Measurements from ENCODE around the gene ST6GALNAC3.

Gene ST6GALNAC3

GRCh38 chr1:76070538-76070937 is 4.0 kb upstream of the ST6GALNAC3 start:
- peaks cover 5 to 6% of the 10 kb centered on the region in 2 donors for H3K4me1 ChIP-seq (ENCODE audit: control insufficient read depth in 2 of 2, insufficient read depth in 2 of 2, low read length in 2 of 2)
- H3K27ac ChIP-seq (ENCODE audit: low read depth in 2 of 2, low read length in 2 of 2), result no peak overlapping the region
- no peak overlapping the region for H3K9ac ChIP-seq (ENCODE audit: low read depth in 1 of 2, low read length in 2 of 2)
- H3K27me3 ChIP-seq (ENCODE audit: control insufficient read depth in 2 of 2, insufficient read depth in 2 of 2, low read length in 2 of 2), result no peaks in the 10 kb centered on the region
- no peaks in the 10 kb centered on the region for H3K36me3 ChIP-seq (ENCODE audit: control insufficient read depth in 2 of 2, insufficient read depth in 2 of 2, low read length in 2 of 2)
- H3K9me3 ChIP-seq (ENCODE audit: control insufficient read depth in 2 of 2, low read length in 2 of 2), result no peaks in the 10 kb centered on the region
- H3K4me3 ChIP-seq (ENCODE audit: low read length in 2 of 2), result no peak overlapping the region

- Histone ChIP-seq H3K27me3 (ENCODE audit: control insufficient read depth in 2 of 2, insufficient read depth in 2 of 2, low read length in 2 of 2) (no peaks in the 10 kb centered on the region), H3K9ac (ENCODE audit: low read depth in 1 of 2, low read length in 2 of 2) (no peak overlapping the region), H3K9me3 (ENCODE audit: control insufficient read depth in 2 of 2, low read length in 2 of 2) (no peaks in the 10 kb centered on the region), H3K27ac (ENCODE audit: low read depth in 2 of 2, low read length in 2 of 2) (no peak overlapping the region), H3K36me3 (ENCODE audit: control insufficient read depth in 2 of 2, insufficient read depth in 2 of 2, low read length in 2 of 2) (no peaks in the 10 kb centered on the region), H3K4me1 (ENCODE audit: control insufficient read depth in 2 of 2, insufficient read depth in 2 of 2, low read length in 2 of 2) (peaks cover 5 to 6% of the 10 kb centered on the region in 2 donors), H3K4me3 (ENCODE audit: low read length in 2 of 2) (no peak overlapping the region)
Measured at GRCh38 chr1:76073481-76073880, 1.1 kb upstream of the ST6GALNAC3 start.

GRCh38 chr1:76075188-76075489 is 593 bp downstream of the ST6GALNAC3 start:
- Histone ChIP-seq H3K4me3 (ENCODE audit: low read length in 2 of 2) (peak overlapping the region; percentile 81 to 84), H3K27me3 (ENCODE audit: control insufficient read depth in 2 of 2, insufficient read depth in 2 of 2, low read length in 2 of 2) (no peaks in the 10 kb centered on the region), H3K4me1 (ENCODE audit: control insufficient read depth in 2 of 2, insufficient read depth in 2 of 2, low read length in 2 of 2) (peaks cover 2 to 6% of the 10 kb centered on the region in 2 donors), H3K9ac (ENCODE audit: low read depth in 1 of 2, low read length in 2 of 2) (peak overlapping the region in 1 of 2 donors; percentile 76), H3K36me3 (ENCODE audit: control insufficient read depth in 2 of 2, insufficient read depth in 2 of 2, low read length in 2 of 2) (no peaks in the 10 kb centered on the region), H3K9me3 (ENCODE audit: control insufficient read depth in 2 of 2, low read length in 2 of 2) (no peaks in the 10 kb centered on the region), H3K27ac (ENCODE audit: low read depth in 2 of 2, low read length in 2 of 2) (peak overlapping the region; percentile 28 to 40)

GRCh38 chr1:76075877-76076276 is 1.3 kb downstream of the ST6GALNAC3 start:
- H3K9ac ChIP-seq (ENCODE audit: low read depth in 1 of 2, low read length in 2 of 2), result no peak overlapping the region
- H3K27ac ChIP-seq (ENCODE audit: low read depth in 2 of 2, low read length in 2 of 2), result peak overlapping the region in 1 of 2 donors; percentile 32
- H3K4me3 ChIP-seq (ENCODE audit: low read length in 2 of 2), result peak overlapping the region; percentile 81 to 84
- no peaks in the 10 kb centered on the region for H3K27me3 ChIP-seq (ENCODE audit: control insufficient read depth in 2 of 2, insufficient read depth in 2 of 2, low read length in 2 of 2)
- H3K36me3 ChIP-seq (ENCODE audit: control insufficient read depth in 2 of 2, insufficient read depth in 2 of 2, low read length in 2 of 2), result no peaks in the 10 kb centered on the region
- no peaks in the 10 kb centered on the region for H3K9me3 ChIP-seq (ENCODE audit: control insufficient read depth in 2 of 2, low read length in 2 of 2)
- peaks cover 2 to 6% of the 10 kb centered on the region in 2 donors for H3K4me1 ChIP-seq (ENCODE audit: control insufficient read depth in 2 of 2, insufficient read depth in 2 of 2, low read length in 2 of 2)

GRCh38 chr1:76079475-76080227 is 5.1 kb downstream of the ST6GALNAC3 start:
- no peak overlapping the region for H3K9ac ChIP-seq (ENCODE audit: low read depth in 1 of 2, low read length in 2 of 2)
- no peak overlapping the region for H3K4me3 ChIP-seq (ENCODE audit: low read length in 2 of 2)
- no peak overlapping the region for H3K27ac ChIP-seq (ENCODE audit: low read depth in 2 of 2, low read length in 2 of 2)
- no peaks in the 10 kb centered on the region for H3K36me3 ChIP-seq (ENCODE audit: control insufficient read depth in 2 of 2, insufficient read depth in 2 of 2, low read length in 2 of 2)
- peaks cover 0 to 6% of the 10 kb centered on the region in 2 donors for H3K4me1 ChIP-seq (ENCODE audit: control insufficient read depth in 2 of 2, insufficient read depth in 2 of 2, low read length in 2 of 2)
- no peaks in the 10 kb centered on the region for H3K9me3 ChIP-seq (ENCODE audit: control insufficient read depth in 2 of 2, low read length in 2 of 2)
- H3K27me3 ChIP-seq (ENCODE audit: control insufficient read depth in 2 of 2, insufficient read depth in 2 of 2, low read length in 2 of 2), result no peaks in the 10 kb centered on the region

GRCh38 chr1:76080552-76081079 is 6.1 kb downstream of the ST6GALNAC3 start:
- Histone ChIP-seq H3K4me1 (ENCODE audit: control insufficient read depth in 2 of 2, insufficient read depth in 2 of 2, low read length in 2 of 2) (no peaks in the 10 kb centered on the region), H3K9ac (ENCODE audit: low read depth in 1 of 2, low read length in 2 of 2) (no peak overlapping the region), H3K9me3 (ENCODE audit: control insufficient read depth in 2 of 2, low read length in 2 of 2) (no peaks in the 10 kb centered on the region), H3K36me3 (ENCODE audit: control insufficient read depth in 2 of 2, insufficient read depth in 2 of 2, low read length in 2 of 2) (no peaks in the 10 kb centered on the region), H3K27me3 (ENCODE audit: control insufficient read depth in 2 of 2, insufficient read depth in 2 of 2, low read length in 2 of 2) (no peaks in the 10 kb centered on the region), H3K27ac (ENCODE audit: low read depth in 2 of 2, low read length in 2 of 2) (no peak overlapping the region), H3K4me3 (ENCODE audit: low read length in 2 of 2) (no peak overlapping the region)

- Histone ChIP-seq H3K27me3 (ENCODE audit: control insufficient read depth in 2 of 2, insufficient read depth in 2 of 2, low read length in 2 of 2) (no peaks in the 10 kb centered on the region), H3K36me3 (ENCODE audit: control insufficient read depth in 2 of 2, insufficient read depth in 2 of 2, low read length in 2 of 2) (no peaks in the 10 kb centered on the region), H3K4me3 (ENCODE audit: low read length in 2 of 2) (no peak overlapping the region), H3K9ac (ENCODE audit: low read depth in 1 of 2, low read length in 2 of 2) (no peak overlapping the region), H3K4me1 (ENCODE audit: control insufficient read depth in 2 of 2, insufficient read depth in 2 of 2, low read length in 2 of 2) (no peaks in the 10 kb centered on the region), H3K9me3 (ENCODE audit: control insufficient read depth in 2 of 2, low read length in 2 of 2) (no peaks in the 10 kb centered on the region), H3K27ac (ENCODE audit: low read depth in 2 of 2, low read length in 2 of 2) (no peak overlapping the region)
Measured at GRCh38 chr1:76082062-76082461, 7.5 kb downstream of the ST6GALNAC3 start.

- H3K27me3 ChIP-seq (ENCODE audit: control insufficient read depth in 2 of 2, insufficient read depth in 2 of 2, low read length in 2 of 2), result no peaks in the 10 kb centered on the region
- H3K9ac ChIP-seq (ENCODE audit: low read depth in 1 of 2, low read length in 2 of 2), result no peak overlapping the region
- H3K27ac ChIP-seq (ENCODE audit: low read depth in 2 of 2, low read length in 2 of 2), result no peak overlapping the region
- no peaks in the 10 kb centered on the region for H3K4me1 ChIP-seq (ENCODE audit: control insufficient read depth in 2 of 2, insufficient read depth in 2 of 2, low read length in 2 of 2)
- no peaks in the 10 kb centered on the region for H3K36me3 ChIP-seq (ENCODE audit: control insufficient read depth in 2 of 2, insufficient read depth in 2 of 2, low read length in 2 of 2)
- no peaks in the 10 kb centered on the region for H3K9me3 ChIP-seq (ENCODE audit: control insufficient read depth in 2 of 2, low read length in 2 of 2)
- H3K4me3 ChIP-seq (ENCODE audit: low read length in 2 of 2), result no peak overlapping the region
Measured at GRCh38 chr1:76083189-76083588, 8.6 kb downstream of the ST6GALNAC3 start.

GRCh38 chr1:76084029-76084627 is 9.6 kb downstream of the ST6GALNAC3 start:
- Histone ChIP-seq H3K9me3 (ENCODE audit: control insufficient read depth in 2 of 2, low read length in 2 of 2) (no peaks in the 10 kb centered on the region), H3K27me3 (ENCODE audit: control insufficient read depth in 2 of 2, insufficient read depth in 2 of 2, low read length in 2 of 2) (no peaks in the 10 kb centered on the region), H3K36me3 (ENCODE audit: control insufficient read depth in 2 of 2, insufficient read depth in 2 of 2, low read length in 2 of 2) (no peaks in the 10 kb centered on the region), H3K4me1 (ENCODE audit: control insufficient read depth in 2 of 2, insufficient read depth in 2 of 2, low read length in 2 of 2) (no peaks in the 10 kb centered on the region), H3K9ac (ENCODE audit: low read depth in 1 of 2, low read length in 2 of 2) (no peak overlapping the region), H3K4me3 (ENCODE audit: low read length in 2 of 2) (no peak overlapping the region), H3K27ac (ENCODE audit: low read depth in 2 of 2, low read length in 2 of 2) (no peak overlapping the region)

GRCh38 chr1:76084685-76085084 is 10.1 kb downstream of the ST6GALNAC3 start:
- no peak overlapping the region for H3K27ac ChIP-seq (ENCODE audit: low read depth in 2 of 2, low read length in 2 of 2)

More at GRCh38 chr1:76084685-76085084, 10.1 kb downstream of the ST6GALNAC3 start:
- Histone ChIP-seq H3K4me1 (ENCODE audit: control insufficient read depth in 2 of 2, insufficient read depth in 2 of 2, low read length in 2 of 2) (no peaks in the 10 kb centered on the region), H3K27me3 (ENCODE audit: control insufficient read depth in 2 of 2, insufficient read depth in 2 of 2, low read length in 2 of 2) (no peaks in the 10 kb centered on the region), H3K4me3 (ENCODE audit: low read length in 2 of 2) (no peak overlapping the region), H3K36me3 (ENCODE audit: control insufficient read depth in 2 of 2, insufficient read depth in 2 of 2, low read length in 2 of 2) (no peaks in the 10 kb centered on the region), H3K9me3 (ENCODE audit: control insufficient read depth in 2 of 2, low read length in 2 of 2) (no peaks in the 10 kb centered on the region), H3K9ac (ENCODE audit: low read depth in 1 of 2, low read length in 2 of 2) (no peak overlapping the region)
